Measurements from ENCODE around the gene AP3D1.

The AP3D1 gene

GRCh38 chr19:2081873-2082810 is 69.2 kb downstream of the AP3D1 start:
- DNase-seq, result peak; percentile 57

GRCh38 chr19:2080336-2080988 is 70.9 kb downstream of the AP3D1 start:
- DNase-seq, result no peak

GRCh38 chr19:2079865-2080301 is 71.5 kb downstream of the AP3D1 start:
- no peak for DNase-seq

GRCh38 chr19:2079076-2079864 is 72.1 kb downstream of the AP3D1 start:
- DNase-seq, result no peak

- no peak for DNase-seq
Observed at GRCh38 chr19:2077833-2078619, 73.3 kb downstream of the AP3D1 start.

GRCh38 chr19:2077398-2077797 is 74.0 kb downstream of the AP3D1 start:
- DNase-seq, result no peak

- no peak for DNase-seq
Observed at GRCh38 chr19:2076526-2076944, 74.8 kb downstream of the AP3D1 start.

- DNase-seq, result no peak
Observed at GRCh38 chr19:2072757-2073551, 78.4 kb downstream of the AP3D1 start.

GRCh38 chr19:2070986-2071673 is 80.2 kb downstream of the AP3D1 start:
- DNase-seq, result no peak

- DNase-seq, result no peak
Observed at GRCh38 chr19:2070436-2070827, 80.9 kb downstream of the AP3D1 start.

GRCh38 chr19:2064788-2065524 is 86.4 kb downstream of the AP3D1 start:
- no peak for DNase-seq

GRCh38 chr19:2064395-2064787 is 87.0 kb downstream of the AP3D1 start:
- no peak for DNase-seq

- no peak for DNase-seq
Observed at GRCh38 chr19:2063824-2064223, 87.5 kb downstream of the AP3D1 start.

- no peak for DNase-seq
Observed at GRCh38 chr19:2062770-2063169, 88.6 kb downstream of the AP3D1 start.

GRCh38 chr19:2062389-2062729 is 89.0 kb downstream of the AP3D1 start:
- DNase-seq, result no peak

- peak; percentile 100 for DNase-seq
Observed at GRCh38 chr19:2061495-2062388, 89.6 kb downstream of the AP3D1 start.

GRCh38 chr19:2060884-2061494 is 90.4 kb downstream of the AP3D1 start:
- no peak for DNase-seq

GRCh38 chr19:2059422-2060201 is 91.8 kb downstream of the AP3D1 start:
- no peak for DNase-seq
